ENCODE data around the gene SLC7A14.

GRCh38 chr3:170420307-170420821, 165.5 kb downstream of the SLC7A14 start:
- TF ChIP-seq CTCF (IDR thresholded peaks at IDR 0.05) (no peak), CBX2 (IDR thresholded peaks at IDR 0.05; ENCODE audit: borderline replicate concordance, low read depth) (no peak), PBX3 (IDR thresholded peaks at IDR 0.05) (no peak), SMC3 (IDR thresholded peaks at IDR 0.05) (no peak), EP300 (IDR thresholded peaks at IDR 0.05) (no peak), CHD2 (IDR thresholded peaks at IDR 0.05; ENCODE audit: low read length, partially characterized antibody) (no peak), POLR2A (IDR thresholded peaks at IDR 0.05; ENCODE audit: low read length) (no peak), MAFK (IDR thresholded peaks at IDR 0.05; ENCODE audit: partially characterized antibody) (no peak), REST (IDR thresholded peaks at IDR 0.05) (no peak), HDAC2 (IDR thresholded peaks at IDR 0.05) (no peak), SREBF2 (IDR thresholded peaks at IDR 0.05) (no peak), ATOH8 (CRISPR knock-in tag; IDR thresholded peaks at IDR 0.05; ENCODE audit: low read depth) (no peak), RCOR1 (IDR thresholded peaks at IDR 0.05; ENCODE audit: low read depth, low read length) (no peak)
